ENCODE data around the gene POU2AF1. TPM values are rescaled to one million over a fixed set of nuclear protein-coding genes. Genes with fewer than 3 reads are reported as not detected.

The POU2AF1 gene
- polyA plus RNA-seq, 1 donor (not counting 4 experiments of a cell fraction or from before 2014, with no cell fraction given), result not detected

- no peaks in the 10 kb centered on the region for H3K36me3 ChIP-seq (ENCODE audit: control insufficient read depth in 2 of 2, extremely low read depth in 1 of 2, insufficient read depth in 2 of 2, low read length in 2 of 2)
- H3K79me2 ChIP-seq (ENCODE audit: control insufficient read depth, insufficient read depth, low read length), result no peaks in the 10 kb centered on the region
- no peaks in the 10 kb centered on the region for H3K9me1 ChIP-seq (ENCODE audit: control insufficient read depth, extremely low read depth, insufficient read depth, low read length)
- TF ChIP-seq EZH2 (IDR thresholded peaks at IDR 0.05; ENCODE audit: low read length), result no peak
- FAIRE-seq, result no peak
- H3K27me3 ChIP-seq (ENCODE audit: control insufficient read depth, extremely low read depth, insufficient read depth, low read length), result peaks cover 6% of the 10 kb centered on the region
- H3K4me3 ChIP-seq (ENCODE audit: control insufficient read depth in 2 of 3, extremely low read depth in 1 of 3, insufficient read depth in 2 of 3, low read depth in 1 of 3, low read length in 3 of 3), result no peak overlapping the region
- dilution Hi-C loops (cut with MboI; ENCODE audit: extremely low pct_ligation_motif_present, low sequenced_read_pairs), result no loop called here
- H3K4me2 ChIP-seq (ENCODE audit: control insufficient read depth, extremely low read depth, insufficient read depth, low read depth, low read length), result no peak overlapping the region
- no peaks in the 10 kb centered on the region for H4K20me1 ChIP-seq (ENCODE audit: control insufficient read depth, extremely low read depth, insufficient read depth, low read length)
- no peak for DNase-seq (ENCODE audit: low read depth, low spot score)
- H3K9me3 ChIP-seq (ENCODE audit: control insufficient read depth, low read depth, low read length), result no peaks in the 10 kb centered on the region
- no peak overlapping the region for H2AFZ ChIP-seq (ENCODE audit: control insufficient read depth, low read length)
- no peak overlapping the region for H3K27ac ChIP-seq (ENCODE audit: control insufficient read depth, insufficient read depth, low read length)
- H3K9ac ChIP-seq (ENCODE audit: control insufficient read depth, extremely low read depth, insufficient read depth, low read length), result no peak overlapping the region
- H3K4me1 ChIP-seq (ENCODE audit: control insufficient read depth, extremely low read depth, insufficient read depth, low read length), result no peaks in the 10 kb centered on the region
These were observed 35.3 kb upstream of the POU2AF1 start for GRCh38 chr11:111414267-111414931.

- Histone ChIP-seq H3K9ac (ENCODE audit: control insufficient read depth, extremely low read depth, insufficient read depth, low read length) (no peak overlapping the region), H3K4me1 (ENCODE audit: control insufficient read depth, extremely low read depth, insufficient read depth, low read length) (no peaks in the 10 kb centered on the region), H2AFZ (ENCODE audit: control insufficient read depth, low read length) (no peak overlapping the region), H4K20me1 (ENCODE audit: control insufficient read depth, extremely low read depth, insufficient read depth, low read length) (no peaks in the 10 kb centered on the region), H3K27me3 (ENCODE audit: control insufficient read depth, extremely low read depth, insufficient read depth, low read length) (peaks cover 6% of the 10 kb centered on the region), H3K79me2 (ENCODE audit: control insufficient read depth, insufficient read depth, low read length) (no peaks in the 10 kb centered on the region), H3K27ac (ENCODE audit: control insufficient read depth, insufficient read depth, low read length) (no peak overlapping the region), H3K9me1 (ENCODE audit: control insufficient read depth, extremely low read depth, insufficient read depth, low read length) (no peaks in the 10 kb centered on the region), H3K36me3 (ENCODE audit: control insufficient read depth in 2 of 2, extremely low read depth in 1 of 2, insufficient read depth in 2 of 2, low read length in 2 of 2) (no peaks in the 10 kb centered on the region), H3K4me2 (ENCODE audit: control insufficient read depth, extremely low read depth, insufficient read depth, low read depth, low read length) (no peak overlapping the region), H3K9me3 (ENCODE audit: control insufficient read depth, low read depth, low read length) (no peaks in the 10 kb centered on the region), H3K4me3 (ENCODE audit: control insufficient read depth in 2 of 3, extremely low read depth in 1 of 3, insufficient read depth in 2 of 3, low read depth in 1 of 3, low read length in 3 of 3) (no peak overlapping the region)
- no peak for FAIRE-seq
- dilution Hi-C loops (cut with MboI; ENCODE audit: extremely low pct_ligation_motif_present, low sequenced_read_pairs), result no loop called here
- TF ChIP-seq EZH2 (IDR thresholded peaks at IDR 0.05; ENCODE audit: low read length) (no peak), CTCF (optimal IDR thresholded peaks at IDR 0.05 in 1 of 3, IDR thresholded peaks at IDR 0.05 in 1 of 3, conservative IDR thresholded peaks at IDR 0.05 in 1 of 3; ENCODE audit: extremely low read depth in 1 of 3, insufficient read depth in 2 of 3, low read length in 3 of 3) (no peak)
- DNase-seq (ENCODE audit: low read depth, low spot score), result no peak
These were observed 34.8 kb upstream of the POU2AF1 start for GRCh38 chr11:111413849-111414248.

GRCh38 chr11:111412293-111412692 is 33.2 kb upstream of the POU2AF1 start:
- H3K27ac ChIP-seq (ENCODE audit: control insufficient read depth, insufficient read depth, low read length), result no peak overlapping the region
- no peak overlapping the region for H2AFZ ChIP-seq (ENCODE audit: control insufficient read depth, low read length)
- DNase-seq (ENCODE audit: low read depth, low spot score), result no peak
- no peaks in the 10 kb centered on the region for H4K20me1 ChIP-seq (ENCODE audit: control insufficient read depth, extremely low read depth, insufficient read depth, low read length)
- H3K9ac ChIP-seq (ENCODE audit: control insufficient read depth, extremely low read depth, insufficient read depth, low read length), result no peak overlapping the region
- no peak overlapping the region for H3K4me2 ChIP-seq (ENCODE audit: control insufficient read depth, extremely low read depth, insufficient read depth, low read depth, low read length)
- TF ChIP-seq CTCF (optimal IDR thresholded peaks at IDR 0.05 in 1 of 3, IDR thresholded peaks at IDR 0.05 in 1 of 3, conservative IDR thresholded peaks at IDR 0.05 in 1 of 3; ENCODE audit: extremely low read depth in 1 of 3, insufficient read depth in 2 of 3, low read length in 3 of 3) (no peak), EZH2 (IDR thresholded peaks at IDR 0.05; ENCODE audit: low read length) (no peak)
- H3K36me3 ChIP-seq (ENCODE audit: control insufficient read depth in 2 of 2, extremely low read depth in 1 of 2, insufficient read depth in 2 of 2, low read length in 2 of 2), result no peaks in the 10 kb centered on the region
- dilution Hi-C loops (cut with MboI; ENCODE audit: extremely low pct_ligation_motif_present, low sequenced_read_pairs), result no loop called here
- H3K79me2 ChIP-seq (ENCODE audit: control insufficient read depth, insufficient read depth, low read length), result no peaks in the 10 kb centered on the region
- H3K27me3 ChIP-seq (ENCODE audit: control insufficient read depth, extremely low read depth, insufficient read depth, low read length), result no peaks in the 10 kb centered on the region
- no peaks in the 10 kb centered on the region for H3K9me3 ChIP-seq (ENCODE audit: control insufficient read depth, low read depth, low read length)
- no peaks in the 10 kb centered on the region for H3K9me1 ChIP-seq (ENCODE audit: control insufficient read depth, extremely low read depth, insufficient read depth, low read length)
- FAIRE-seq, result no peak
- no peaks in the 10 kb centered on the region for H3K4me1 ChIP-seq (ENCODE audit: control insufficient read depth, extremely low read depth, insufficient read depth, low read length)
- H3K4me3 ChIP-seq (ENCODE audit: control insufficient read depth in 2 of 3, extremely low read depth in 1 of 3, insufficient read depth in 2 of 3, low read depth in 1 of 3, low read length in 3 of 3), result no peak overlapping the region

All from keratinocyte (primary cell).